ENCODE data around the gene HS2ST1.

DNA sequence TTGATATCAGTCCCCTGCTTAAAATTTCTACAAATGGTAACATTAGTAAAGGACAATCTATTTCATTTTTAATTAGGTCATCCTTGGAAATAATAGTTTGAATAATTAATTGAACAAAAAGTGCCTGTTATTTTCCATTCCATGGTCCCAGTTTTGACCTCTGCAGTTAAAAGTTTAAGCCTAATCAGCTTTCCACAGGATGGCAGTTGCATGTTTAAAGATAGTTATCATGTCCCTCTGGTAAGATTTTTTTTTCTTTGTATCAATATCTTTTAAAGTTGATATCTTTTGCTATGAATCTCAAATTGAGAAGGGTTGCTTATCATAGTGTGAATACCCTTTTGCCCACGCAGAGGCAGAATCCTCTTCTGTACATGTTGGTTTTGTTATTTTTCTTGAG lies 90.4 kb downstream of the HS2ST1 start:
- TF ChIP-seq POLR2AphosphoS5 (IDR thresholded peaks at IDR 0.05; ENCODE audit: insufficient read depth, low read depth, low read length) = no peak
- TF ChIP-seq, protein P1, sequence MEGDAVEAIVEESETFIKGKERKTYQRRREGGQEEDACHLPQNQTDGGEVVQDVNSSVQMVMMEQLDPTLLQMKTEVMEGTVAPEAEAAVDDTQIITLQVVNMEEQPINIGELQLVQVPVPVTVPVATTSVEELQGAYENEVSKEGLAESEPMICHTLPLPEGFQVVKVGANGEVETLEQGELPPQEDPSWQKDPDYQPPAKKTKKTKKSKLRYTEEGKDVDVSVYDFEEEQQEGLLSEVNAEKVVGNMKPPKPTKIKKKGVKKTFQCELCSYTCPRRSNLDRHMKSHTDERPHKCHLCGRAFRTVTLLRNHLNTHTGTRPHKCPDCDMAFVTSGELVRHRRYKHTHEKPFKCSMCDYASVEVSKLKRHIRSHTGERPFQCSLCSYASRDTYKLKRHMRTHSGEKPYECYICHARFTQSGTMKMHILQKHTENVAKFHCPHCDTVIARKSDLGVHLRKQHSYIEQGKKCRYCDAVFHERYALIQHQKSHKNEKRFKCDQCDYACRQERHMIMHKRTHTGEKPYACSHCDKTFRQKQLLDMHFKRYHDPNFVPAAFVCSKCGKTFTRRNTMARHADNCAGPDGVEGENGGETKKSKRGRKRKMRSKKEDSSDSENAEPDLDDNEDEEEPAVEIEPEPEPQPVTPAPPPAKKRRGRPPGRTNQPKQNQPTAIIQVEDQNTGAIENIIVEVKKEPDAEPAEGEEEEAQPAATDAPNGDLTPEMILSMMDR (IDR thresholded peaks at IDR 0.05; ENCODE audit: extremely low read depth in 1 of 2, insufficient read depth in 1 of 2, low read depth in 1 of 2, low read length in 2 of 2) = no peak
